Suppressor macrophage treated with lipopolysaccharide for 4 hours (primary cell): Measurements from ENCODE around the gene CREB1.
"Not testable (repeated sequence)": the region's sequence is repeated elsewhere in the genome, so short reads cannot be mapped to it uniquely, and the experiment has no call there.

ENCODE experiments used
- DNase-seq: peaks from one replicate; pipeline ENCODE4 v3.0.0-alpha.2; 2020

The CREB1 gene

GRCh38 chr2:207529330-207530159 is at the start of gene CREB1:
TSS of gene CREB1 (plus strand) at chr2:207529962. CDS start at chr2:207555636, 25,674 bp downstream.
- peak; percentile 100 for DNase-seq

DNA sequence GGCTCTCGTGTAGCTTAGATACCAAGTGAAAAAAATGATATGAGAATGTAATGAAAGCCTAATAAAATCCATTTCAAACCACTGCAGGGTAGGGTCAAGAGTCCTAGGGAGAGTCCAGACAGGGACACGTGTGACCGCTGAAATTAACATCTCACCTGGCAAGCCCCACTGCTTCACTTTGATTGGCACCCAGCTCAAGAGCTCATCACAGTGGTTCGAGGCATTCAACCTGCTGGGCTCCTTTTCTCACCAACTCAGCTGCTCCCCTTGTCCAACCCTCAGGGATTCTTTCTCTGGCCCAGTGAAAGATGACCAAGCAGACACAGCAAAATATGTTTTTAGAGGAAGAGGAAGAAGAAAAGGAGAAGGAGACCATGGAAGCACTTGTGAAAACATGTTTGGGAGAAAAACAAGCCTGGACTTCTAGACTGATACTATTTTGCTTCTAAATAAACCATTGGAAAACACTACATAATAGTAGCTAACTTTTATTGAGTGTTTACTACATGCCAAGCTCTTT is 49.2 kb upstream of the CREB1 start:
- DNase-seq = peak; percentile 28

- no peak for DNase-seq
Observed at GRCh38 chr2:207481924-207482323, 47.8 kb upstream of the CREB1 start.

GRCh38 chr2:207482630-207483029 is 47.1 kb upstream of the CREB1 start:
- no peak for DNase-seq

DNA sequence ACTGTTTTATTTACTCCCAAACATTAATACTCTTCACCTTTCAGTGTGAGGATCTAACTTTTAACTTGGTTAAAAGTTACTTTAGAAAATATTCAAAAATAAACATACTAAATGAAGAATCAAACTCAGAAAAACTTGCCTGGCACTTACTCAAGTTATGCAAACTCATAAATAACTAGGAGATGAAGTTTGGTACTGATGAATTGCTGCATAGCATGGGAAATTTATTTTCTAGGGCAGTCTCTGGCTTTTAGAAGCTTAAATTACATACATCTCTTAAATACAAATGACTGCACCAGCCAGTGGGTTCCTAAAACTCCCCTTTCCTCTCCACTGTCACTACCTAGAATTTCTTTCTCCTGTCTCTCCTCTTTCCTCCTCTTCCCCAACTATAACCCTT is 46.7 kb upstream of the CREB1 start:
- no peak for DNase-seq

DNA sequence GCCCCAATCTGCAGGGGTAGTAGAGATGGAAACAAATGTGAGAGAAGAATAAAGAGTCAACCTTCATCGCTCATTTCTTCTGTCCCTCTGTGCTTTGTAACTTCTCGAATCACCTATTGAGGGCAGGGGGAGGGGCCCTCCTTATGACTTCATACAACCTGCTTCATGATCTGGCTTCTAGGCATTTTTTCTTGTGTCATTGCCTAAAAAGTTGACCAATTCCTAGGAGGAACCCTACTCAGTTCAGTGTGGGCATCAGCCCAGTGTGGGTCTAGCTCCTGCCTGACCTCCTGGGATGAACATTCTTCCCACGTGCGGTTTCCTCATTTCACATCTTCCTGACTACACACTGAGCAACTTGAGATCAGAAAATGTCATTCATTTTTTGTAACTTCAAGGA is 46.3 kb upstream of the CREB1 start:
- peak; percentile 40 for DNase-seq

DNA sequence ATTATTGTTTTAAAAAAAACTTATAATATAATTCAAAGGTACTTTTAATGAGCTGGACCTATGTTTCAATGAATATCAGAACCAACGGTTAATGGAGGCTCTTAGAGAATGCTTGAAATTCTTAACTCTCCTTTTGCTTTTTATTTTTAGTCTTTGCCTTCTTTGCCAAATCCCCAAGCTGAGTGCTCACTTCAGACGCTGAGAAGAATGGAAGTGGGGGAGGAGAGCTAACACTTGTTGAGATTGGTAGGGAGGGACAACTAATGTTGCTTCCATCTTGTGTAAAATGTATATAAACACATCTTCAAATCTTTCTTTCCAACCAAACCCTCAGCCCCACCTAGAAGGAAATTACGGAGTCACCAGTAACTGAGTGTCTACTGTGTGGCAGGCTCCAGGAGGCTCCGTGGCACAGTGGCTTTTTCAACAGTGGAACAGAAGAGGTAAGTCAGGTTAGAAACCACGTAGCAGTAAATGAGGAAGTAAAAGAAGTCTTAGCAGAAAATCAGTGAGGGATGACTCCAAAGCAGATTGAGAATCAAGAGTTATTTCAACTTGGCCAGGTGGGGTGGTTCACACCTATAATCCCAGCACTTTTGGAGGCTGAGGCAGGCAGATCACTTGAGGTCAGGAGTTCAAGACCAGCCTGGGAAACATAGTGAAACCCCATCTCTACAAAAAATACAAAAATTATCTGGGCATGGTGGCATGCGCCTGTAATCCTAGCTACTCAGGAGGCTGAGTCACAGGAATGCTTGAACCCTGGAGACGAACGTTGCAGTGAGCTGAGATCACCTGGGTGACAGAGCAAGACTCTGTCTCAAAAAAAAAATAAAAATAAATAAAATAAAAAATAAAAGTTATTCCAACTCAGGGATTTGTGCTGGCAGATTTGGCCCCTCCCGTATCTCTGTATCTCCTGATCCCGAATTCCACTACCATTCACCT is 45.0 kb upstream of the CREB1 start:
- DNase-seq = no peak

DNA sequence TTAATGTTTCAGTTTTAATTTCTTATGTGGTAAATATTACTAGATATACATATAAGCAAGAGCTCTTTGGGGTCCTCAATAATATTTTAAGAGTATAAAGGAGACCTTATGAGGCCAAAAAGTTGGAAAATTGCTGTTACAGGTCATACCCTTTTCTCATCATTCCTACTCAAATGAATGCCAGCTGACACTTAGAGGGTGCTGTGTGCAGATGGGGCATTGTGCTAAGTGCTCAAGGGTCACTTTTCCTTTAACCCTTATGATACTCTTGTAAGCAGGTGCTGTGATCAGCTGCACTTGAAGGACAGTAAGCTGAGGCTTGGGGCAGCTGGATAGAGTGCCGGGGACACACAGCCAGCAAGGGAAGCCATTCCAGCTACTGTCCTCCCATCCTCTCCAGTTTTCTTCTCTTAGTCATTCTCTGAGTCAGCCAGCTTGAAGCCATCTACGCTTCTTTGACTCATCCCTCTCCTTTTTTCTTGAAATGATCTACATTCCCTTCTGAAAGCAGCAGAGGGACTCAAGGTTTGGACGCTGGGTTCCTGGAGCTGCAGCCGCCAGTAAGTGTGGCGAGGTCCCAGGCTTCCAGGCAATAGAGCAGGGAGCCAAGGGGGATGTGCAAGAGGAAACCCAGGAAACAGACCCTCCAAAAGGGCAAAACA is 42.0 kb upstream of the CREB1 start:
- DNase-seq = peak; percentile 58

GRCh38 chr2:207489251-207489650 is 40.5 kb upstream of the CREB1 start:
- DNase-seq = no peak

DNA sequence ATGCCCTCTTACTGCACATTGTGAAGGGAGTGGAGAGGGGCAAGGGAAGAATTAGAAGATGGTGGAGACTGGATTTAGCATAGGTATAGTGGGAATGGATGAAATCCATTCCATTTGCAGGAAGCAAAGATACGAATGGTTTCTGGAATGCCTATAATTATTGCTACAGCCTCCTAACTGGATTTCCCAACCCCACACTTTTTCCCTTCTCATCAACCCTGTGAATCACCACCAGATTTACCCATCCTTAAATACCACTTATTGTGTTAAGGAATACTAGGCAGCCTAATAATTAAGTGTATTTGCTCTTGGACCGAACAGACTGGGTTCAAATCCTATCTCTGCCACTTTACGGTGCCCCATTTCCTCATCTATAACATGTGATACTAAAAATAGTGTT is 39.3 kb upstream of the CREB1 start:
- no peak for DNase-seq

GRCh38 chr2:207491086-207491485 is 38.7 kb upstream of the CREB1 start:
- no peak for DNase-seq

DNA sequence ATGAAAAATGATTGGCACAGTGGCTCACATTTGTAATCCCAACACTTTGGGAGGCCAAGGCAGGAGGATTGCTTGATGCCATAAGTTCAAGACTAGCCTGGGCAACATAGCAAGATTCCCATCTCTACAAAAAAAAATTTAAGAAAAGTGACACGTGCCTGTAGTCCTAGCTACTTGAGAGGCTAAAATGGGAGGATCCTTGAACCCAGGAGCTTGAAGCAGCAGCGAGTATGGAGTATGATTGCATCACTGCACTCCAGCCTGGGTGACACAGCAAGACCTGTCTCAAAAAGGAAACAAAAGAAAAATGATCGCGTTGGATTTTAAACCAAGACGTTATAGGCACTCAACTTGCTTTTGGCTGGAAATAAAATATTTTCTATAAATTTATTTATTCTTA is 37.8 kb upstream of the CREB1 start:
- DNase-seq = peak; percentile 49

DNA sequence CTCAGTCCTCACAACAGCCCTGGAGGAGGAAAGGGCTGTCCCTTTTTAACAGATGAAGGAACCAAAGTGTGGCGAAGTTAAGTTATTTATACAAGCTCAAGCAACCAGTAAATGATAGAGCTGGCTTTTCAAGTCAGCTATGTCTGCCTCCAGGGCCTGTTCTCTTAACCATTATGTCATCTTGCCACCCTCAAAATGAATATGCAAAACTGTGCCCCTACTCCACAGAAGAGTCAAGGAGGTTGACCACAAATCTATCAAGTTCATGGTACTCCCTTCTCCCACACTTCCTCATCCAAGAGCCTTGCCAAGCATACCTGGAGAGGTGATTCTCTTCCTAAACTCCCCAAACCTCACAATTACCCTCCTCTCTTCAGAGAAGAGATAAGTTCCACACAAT is 37.3 kb upstream of the CREB1 start:
- DNase-seq = no peak

DNA sequence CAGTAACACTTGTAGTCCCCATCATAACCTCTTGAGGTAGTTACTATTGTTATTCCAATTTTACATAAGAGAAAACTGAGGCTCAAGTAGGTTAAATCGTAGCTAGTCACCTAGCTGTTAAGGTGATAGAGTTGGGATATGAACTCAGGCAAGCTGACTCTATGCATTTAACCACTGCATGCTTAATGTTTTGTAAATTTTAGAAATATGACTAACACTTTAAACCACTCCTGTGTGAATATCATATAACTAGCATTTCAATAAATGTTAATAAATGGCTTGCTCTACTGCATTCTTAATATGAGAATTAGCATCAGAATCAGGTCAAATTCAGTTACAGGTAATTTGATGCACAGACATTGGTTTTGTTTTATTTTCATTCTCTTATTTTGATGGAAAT is 35.6 kb upstream of the CREB1 start:
- DNase-seq = no peak

DNA sequence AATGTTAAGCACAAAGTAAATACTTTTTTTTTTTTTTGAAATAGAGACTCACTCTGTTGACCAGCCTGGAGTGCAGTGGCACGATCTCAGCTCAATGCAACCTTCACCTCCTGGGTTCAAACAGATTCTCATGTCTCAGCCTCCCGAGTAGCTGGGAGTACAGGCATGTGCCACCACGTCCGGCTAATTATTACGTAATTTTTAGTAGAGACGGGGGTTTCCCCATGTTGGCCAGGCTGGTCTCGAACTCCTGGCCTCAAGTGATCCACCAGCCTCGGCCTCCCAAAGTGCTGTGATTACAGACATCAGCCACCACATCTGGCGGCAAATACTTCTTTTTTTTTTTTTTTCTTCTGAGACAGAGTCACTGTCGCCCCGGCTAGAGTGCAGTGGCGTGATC is 32.8 kb upstream of the CREB1 start:
- not testable (repeated sequence) for DNase-seq

DNA sequence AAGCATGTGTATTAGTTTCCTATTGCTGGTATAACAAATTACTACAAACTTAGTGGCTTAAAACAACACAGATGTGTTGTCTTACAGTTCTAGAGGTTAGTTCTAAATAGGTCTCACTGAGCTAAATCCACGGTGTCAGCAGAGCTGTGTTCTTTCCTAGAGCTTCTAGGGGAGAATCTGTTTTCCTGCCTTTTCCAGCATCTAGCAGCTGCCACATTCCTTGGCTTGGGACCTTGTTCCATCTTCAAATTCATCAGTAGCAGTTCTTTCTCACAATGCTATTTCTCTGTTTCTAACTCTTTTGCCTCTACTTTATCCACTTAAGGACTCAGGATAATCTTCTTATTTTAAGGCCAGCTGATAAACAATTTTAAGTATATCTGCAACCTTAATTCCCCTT is 32.2 kb upstream of the CREB1 start:
- DNase-seq = no peak

DNA sequence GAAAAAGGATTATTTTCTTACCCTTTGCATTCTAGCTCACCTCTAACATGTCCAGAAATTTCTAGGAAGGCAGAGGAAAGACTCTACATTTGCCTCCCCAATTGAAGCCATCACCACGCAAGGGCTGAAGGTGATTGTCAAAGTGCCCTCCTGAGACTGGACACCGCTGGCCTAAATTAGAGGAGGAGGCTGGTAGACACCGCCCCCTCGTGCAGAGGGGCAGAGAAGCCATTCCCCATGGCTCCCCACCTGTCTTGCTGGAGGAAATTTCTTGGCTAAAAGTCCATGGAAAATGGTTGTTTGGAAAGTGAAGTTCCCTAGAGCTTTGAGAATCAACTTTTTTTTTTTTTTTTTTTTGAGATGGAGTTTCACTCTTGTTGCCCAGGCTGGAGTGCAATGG is 31.3 kb upstream of the CREB1 start:
- DNase-seq = no peak

DNA sequence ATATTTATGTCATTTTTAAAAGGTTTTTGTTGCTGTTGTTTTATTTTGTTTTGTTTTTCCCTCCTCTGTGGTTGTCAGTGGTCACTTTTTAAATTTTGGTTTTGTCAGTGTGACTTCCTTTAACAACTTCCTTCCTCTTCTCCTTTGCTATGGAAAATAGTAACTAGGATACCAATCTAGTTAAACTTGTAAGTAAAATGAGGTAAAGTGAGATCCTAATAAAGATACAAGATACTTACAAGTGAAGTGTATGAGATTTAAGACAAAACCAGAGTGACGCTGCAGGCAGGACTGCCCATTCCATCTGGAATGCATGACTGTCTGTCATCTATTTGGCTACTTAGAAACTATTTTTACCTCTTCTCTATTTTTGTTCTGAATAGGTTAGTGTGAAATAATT is 30.6 kb upstream of the CREB1 start:
- peak; percentile 55 for DNase-seq

- peak; percentile 88 for DNase-seq
Observed at GRCh38 chr2:207501802-207502576, 27.8 kb upstream of the CREB1 start.

- peak; percentile 84 for DNase-seq
Observed at GRCh38 chr2:207502577-207503198, 27.1 kb upstream of the CREB1 start.

DNA sequence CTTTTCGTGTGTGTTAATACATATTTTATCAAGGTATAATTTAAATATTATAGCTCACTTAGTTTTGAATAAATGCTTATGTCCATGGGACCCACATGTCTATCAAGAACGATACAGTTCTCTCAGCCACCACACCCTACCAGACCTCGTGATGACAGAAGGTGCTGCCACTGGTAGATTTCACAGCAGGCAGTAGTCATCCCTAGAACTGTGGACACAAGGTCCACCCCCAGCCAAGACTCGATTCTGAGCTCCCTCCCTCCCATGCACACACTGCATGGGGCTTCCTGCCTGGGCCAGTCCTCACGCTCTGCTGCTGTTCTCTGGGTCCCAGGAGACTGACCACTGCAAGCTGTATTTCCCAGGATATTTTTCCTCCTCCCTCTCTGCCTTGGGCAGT is 26.5 kb upstream of the CREB1 start:
- DNase-seq = peak; percentile 84
